ENCODE measurements around the gene SLC25A25.

DNA sequence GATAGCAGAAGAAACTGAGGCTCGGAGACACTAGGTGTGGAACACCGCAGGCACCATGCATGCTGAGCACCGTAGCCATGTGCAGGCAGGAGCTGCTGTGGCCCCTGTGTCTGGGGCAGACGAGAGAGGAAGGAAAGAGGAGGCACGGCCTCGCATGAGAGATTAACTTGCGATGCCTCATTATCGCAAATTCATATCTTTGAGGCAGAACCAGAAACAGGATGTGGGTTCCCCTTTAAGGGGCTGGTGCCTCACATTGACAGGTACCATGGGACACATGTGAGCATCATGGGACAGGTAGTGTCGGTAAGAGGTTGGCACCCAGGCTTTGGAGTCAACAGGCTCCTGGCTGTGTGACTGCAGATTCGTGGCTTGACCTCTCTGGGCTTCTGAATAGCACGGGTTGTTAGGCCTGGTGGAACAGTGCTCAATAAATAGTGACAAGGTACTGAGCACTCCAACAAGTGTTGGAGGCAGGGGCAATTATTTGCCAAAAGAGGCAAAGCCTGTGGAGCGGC, 41.7 kb upstream of the SLC25A25 start:
- TF ChIP-seq, protein P1, sequence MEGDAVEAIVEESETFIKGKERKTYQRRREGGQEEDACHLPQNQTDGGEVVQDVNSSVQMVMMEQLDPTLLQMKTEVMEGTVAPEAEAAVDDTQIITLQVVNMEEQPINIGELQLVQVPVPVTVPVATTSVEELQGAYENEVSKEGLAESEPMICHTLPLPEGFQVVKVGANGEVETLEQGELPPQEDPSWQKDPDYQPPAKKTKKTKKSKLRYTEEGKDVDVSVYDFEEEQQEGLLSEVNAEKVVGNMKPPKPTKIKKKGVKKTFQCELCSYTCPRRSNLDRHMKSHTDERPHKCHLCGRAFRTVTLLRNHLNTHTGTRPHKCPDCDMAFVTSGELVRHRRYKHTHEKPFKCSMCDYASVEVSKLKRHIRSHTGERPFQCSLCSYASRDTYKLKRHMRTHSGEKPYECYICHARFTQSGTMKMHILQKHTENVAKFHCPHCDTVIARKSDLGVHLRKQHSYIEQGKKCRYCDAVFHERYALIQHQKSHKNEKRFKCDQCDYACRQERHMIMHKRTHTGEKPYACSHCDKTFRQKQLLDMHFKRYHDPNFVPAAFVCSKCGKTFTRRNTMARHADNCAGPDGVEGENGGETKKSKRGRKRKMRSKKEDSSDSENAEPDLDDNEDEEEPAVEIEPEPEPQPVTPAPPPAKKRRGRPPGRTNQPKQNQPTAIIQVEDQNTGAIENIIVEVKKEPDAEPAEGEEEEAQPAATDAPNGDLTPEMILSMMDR (IDR thresholded peaks at IDR 0.05) = no peak
- TF ChIP-seq POLR2A (IDR thresholded peaks at IDR 0.05) = no peak

Data from adrenal gland (tissue), 5 donors.